BJ (cell line): Measurements from ENCODE around the gene SH3GL2. TPM values are rescaled to one million over a fixed set of nuclear protein-coding genes. Genes with fewer than 3 reads are reported as not detected.

Experiments
- CTCF ChIA-PET: fragments of 350-600 bp; formaldehyde crosslinking; extraction: SDS; loops from one replicate; lab custom pipeline; 2021; ENCODE audit warnings: antibody characterized with exemption, inconsistent platforms; lab: Yijun Ruan, JAX
- POLR2A ChIA-PET: fragments of 300-600 bp; sonication (Branson Sonifier 250); formaldehyde crosslinking; extraction: SDS; loops from one replicate; lab custom pipeline; 2021; ENCODE audit warnings: antibody characterized with exemption; lab: Charles Lee
- DNase-seq: peaks from one replicate; pipeline ENCODE4 v3.0.0-alpha.2; 2011; ENCODE audit warnings: low read depth
- H3K27me3 ChIP-seq: 2 replicates; pipeline ENCODE4 v1.6.0; 2011; ENCODE audit warnings: low read length; ENCODE audit not compliant: control insufficient read depth, insufficient read depth
- H3K36me3 ChIP-seq: 2 replicates; pipeline ENCODE4 v1.5.1; 2011; ENCODE audit warnings: low read length; ENCODE audit not compliant: control insufficient read depth, insufficient read depth
- H3K4me3 ChIP-seq: 2 replicates; pipeline ENCODE4 v1.5.1; 2011; ENCODE audit warnings: low read depth, mild to moderate bottlenecking, control low read depth, low read length
- polyA plus RNA-seq: library from polyadenylated mRNA; depleted of rRNA; stranded (reverse); fragments of >200 nt; gene quantifications from 2 replicates; pipeline ENCODE4 v1.2.3, GENCODE V29; 2011
- TF ChIP-seq, protein P1 (sequence below): IDR thresholded peaks from 2 replicates; pipeline ENCODE4 v1.5.1; 2011; ENCODE audit warnings: low read depth, mild to moderate bottlenecking, control low read depth, inconsistent platforms, low read length, moderate library complexity; ENCODE audit not compliant: insufficient read depth

SH3GL2 gene
- polyA plus RNA-seq, 1 experiment: 1.7 TPM

DNA sequence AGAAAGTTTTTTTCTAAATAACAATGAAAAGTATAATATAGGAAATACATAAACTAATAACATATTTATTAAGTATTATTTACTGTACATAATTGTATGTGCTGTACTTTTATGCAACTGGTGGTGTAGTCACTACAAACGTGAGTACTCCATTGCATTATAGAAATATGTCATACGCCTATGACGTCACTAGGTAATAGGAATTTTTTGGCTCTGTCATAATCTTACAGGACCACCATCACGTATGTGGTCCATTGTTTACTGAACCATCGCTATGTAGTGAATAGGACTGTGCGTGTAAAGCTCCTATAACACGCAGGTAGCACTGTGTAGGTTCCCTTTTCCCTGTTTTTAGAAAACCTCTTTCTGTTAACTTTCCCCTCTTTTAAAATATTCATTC is 255.0 kb downstream of the SH3GL2 start:
- H3K27me3 ChIP-seq: peaks cover 2% of the 10 kb centered on the region; the same call in 1 of the 2 replicates
- H3K4me3 ChIP-seq: no peak overlapping the region
- POLR2A ChIA-PET: no interaction called here
- CTCF ChIA-PET: interaction anchor here (0.8 to 2.4 kb wide), 4 partner anchors 23 to 379 kb away, joined by 3 to 9 read pairs (median 4); no protein-coding TSS in a partner anchor
- no peaks in the 10 kb centered on the region for H3K36me3 ChIP-seq
- TF ChIP-seq, protein P1, sequence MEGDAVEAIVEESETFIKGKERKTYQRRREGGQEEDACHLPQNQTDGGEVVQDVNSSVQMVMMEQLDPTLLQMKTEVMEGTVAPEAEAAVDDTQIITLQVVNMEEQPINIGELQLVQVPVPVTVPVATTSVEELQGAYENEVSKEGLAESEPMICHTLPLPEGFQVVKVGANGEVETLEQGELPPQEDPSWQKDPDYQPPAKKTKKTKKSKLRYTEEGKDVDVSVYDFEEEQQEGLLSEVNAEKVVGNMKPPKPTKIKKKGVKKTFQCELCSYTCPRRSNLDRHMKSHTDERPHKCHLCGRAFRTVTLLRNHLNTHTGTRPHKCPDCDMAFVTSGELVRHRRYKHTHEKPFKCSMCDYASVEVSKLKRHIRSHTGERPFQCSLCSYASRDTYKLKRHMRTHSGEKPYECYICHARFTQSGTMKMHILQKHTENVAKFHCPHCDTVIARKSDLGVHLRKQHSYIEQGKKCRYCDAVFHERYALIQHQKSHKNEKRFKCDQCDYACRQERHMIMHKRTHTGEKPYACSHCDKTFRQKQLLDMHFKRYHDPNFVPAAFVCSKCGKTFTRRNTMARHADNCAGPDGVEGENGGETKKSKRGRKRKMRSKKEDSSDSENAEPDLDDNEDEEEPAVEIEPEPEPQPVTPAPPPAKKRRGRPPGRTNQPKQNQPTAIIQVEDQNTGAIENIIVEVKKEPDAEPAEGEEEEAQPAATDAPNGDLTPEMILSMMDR: no peak
- no peak for DNase-seq

DNA sequence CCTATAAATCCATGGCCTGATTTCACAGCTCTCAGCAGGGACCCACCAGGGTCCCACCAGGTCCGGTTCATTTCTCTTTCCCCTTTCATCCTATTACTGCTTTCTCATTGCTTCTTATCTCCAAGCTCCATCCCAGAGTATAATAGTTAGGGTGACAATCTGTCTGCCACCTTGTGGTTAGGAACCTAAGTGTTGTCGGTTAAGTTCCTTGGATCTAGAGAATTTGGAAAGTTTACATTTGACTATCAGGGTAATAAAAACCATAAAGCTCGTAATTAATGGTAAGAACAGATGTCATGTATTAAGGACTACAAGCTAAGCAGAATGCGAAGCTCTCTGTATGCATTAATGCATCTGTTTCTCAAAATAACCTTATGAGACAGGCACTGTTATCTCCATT is 259.1 kb downstream of the SH3GL2 start:
- DNase-seq: no peak
- POLR2A ChIA-PET: no interaction called here
- H3K36me3 ChIP-seq: no peaks in the 10 kb centered on the region
- no peak overlapping the region for H3K4me3 ChIP-seq
- H3K27me3 ChIP-seq: peaks cover 2% of the 10 kb centered on the region; the same call in 1 of the 2 replicates
- CTCF ChIA-PET: interaction anchor here (1.0 to 1.3 kb wide), 3 partner anchors 10 to 36 kb away, joined by 3 to 4 read pairs (median 3); no protein-coding TSS in a partner anchor
- TF ChIP-seq, protein P1: 0 out of 2 replicates have a peak, but pooled peaks have one; percentile 2

DNA sequence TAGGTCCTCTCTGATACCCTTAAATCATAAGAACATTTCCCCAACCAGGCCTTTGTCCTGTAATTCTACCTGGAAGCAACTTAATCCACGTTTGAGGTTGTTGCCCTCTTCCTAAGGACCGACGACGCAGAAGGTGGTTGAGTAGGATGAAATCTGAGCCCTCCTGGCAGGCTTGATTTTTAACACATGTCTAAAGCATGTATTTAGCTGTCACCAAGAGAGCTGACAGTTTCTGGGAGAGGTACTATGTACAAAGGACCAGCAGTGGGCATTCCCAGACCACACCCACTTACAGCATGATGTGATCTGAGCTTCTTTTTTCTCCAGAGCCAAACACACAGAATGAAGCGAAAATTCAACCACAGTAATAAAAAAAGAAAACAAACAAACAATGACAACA is 260.9 kb downstream of the SH3GL2 start:
- Histone ChIP-seq H3K36me3 (no peaks in the 10 kb centered on the region), H3K4me3 (no peak overlapping the region), H3K27me3 (peaks cover 2% of the 10 kb centered on the region; the same call in 1 of the 2 replicates)
- DNase-seq: no peak
- TF ChIP-seq, protein P1: no peak
- ChIA-PET POLR2A (no interaction called here), CTCF (interaction anchor here (0.7 kb wide), 1 partner anchor 29 kb away, joined by 3 read pairs; no protein-coding TSS in a partner anchor)

DNA sequence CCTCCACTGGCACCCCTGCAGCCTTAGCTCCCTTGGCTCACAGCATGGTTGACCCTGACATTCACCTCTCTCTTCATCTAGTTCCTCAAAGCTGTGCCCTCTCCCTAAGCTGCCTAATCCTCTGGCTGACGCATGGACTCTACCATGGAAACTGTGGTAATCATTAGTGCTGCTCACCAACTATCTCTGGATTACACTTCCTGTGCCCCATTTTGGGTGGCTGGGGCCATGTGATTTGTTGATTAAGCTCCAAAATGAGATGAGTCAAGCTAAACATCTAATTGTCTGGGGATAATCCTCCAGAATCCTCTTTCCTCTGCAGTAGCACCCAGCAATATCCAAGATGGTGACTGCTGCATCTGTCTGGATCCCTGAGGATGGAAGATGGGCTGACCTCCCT is 264.4 kb downstream of the SH3GL2 start:
- POLR2A ChIA-PET: no interaction called here
- Histone ChIP-seq H3K4me3 (no peak overlapping the region), H3K36me3 (no peaks in the 10 kb centered on the region), H3K27me3 (peaks cover under 1% of the 10 kb centered on the region; the same call in 1 of the 2 replicates)
- DNase-seq: no peak
- CTCF ChIA-PET: interaction anchor here (1.2 kb wide), 1 partner anchor 370 kb away, joined by 4 read pairs; no protein-coding TSS in a partner anchor
- TF ChIP-seq, protein P1: no peak
